Amniotic stem cell (primary cell): ENCODE data around the gene NRXN3.

Source experiments
- DNase-seq: peaks from one replicate; lab custom pipeline; 2025; lab: John Stamatoyannopoulos, UW

The NRXN3 gene

DNA sequence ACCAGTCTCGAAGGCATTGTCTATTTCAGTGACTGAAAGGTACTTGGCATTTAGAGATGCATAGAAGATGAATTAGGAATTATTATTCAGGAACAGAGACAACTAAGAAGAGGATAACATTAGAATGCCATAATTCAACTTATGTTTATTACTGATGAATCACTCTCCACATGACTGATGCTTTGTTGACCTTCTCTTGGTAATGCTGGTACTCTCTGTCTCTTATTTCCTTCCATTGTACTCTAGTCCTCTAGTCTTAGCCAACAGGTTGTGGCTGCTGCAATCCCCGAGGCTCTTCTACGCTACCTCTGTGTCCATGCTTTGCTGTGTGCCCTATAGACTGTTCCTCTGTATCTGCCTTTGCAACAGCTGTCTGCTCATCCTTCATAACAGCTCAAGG, 652.9 kb downstream of the NRXN3 start:
- no peak for DNase-seq

DNA sequence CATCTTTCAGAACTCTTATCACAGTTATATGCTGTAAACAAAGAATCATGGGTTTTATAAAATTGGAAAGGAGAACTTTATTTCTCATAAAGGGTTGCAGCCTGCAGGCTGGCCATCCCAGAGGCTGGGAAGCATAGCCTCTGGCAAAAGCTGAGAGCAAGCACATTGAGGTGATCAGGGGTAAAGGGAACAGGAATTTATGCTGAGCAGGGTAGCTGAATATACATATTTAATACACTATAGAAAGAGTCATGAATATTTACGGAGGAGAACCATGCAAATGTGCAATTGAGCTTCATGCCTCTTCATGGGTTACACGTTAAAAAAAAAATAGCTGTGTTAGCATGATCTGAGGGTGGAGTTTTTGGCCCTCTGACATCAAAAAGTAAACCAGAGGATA, 653.3 kb downstream of the NRXN3 start:
- no peak for DNase-seq

- no peak for DNase-seq
These were observed 659.1 kb downstream of the NRXN3 start for GRCh38 chr14:78829274-78829673.

- DNase-seq = no peak
These were observed 664.7 kb downstream of the NRXN3 start for GRCh38 chr14:78834766-78835451.

DNA sequence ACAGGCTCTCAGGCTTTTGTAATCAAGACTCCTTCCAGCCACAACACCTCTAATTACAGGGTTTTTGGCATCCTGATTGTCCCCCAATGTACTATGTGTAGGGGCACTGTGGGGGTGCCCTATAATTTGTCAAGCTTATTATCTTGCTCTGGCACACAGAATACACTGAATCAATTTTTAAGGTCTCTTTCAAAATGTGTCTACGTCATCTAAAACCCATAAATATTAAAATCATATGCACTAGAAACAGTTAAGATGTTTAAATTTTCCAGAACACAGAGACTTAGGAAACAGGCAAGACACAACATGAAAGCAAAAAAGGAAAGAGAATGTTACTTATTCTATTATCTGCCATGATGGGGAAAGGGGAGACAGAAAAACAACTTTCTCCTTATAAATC, 665.7 kb downstream of the NRXN3 start:
- no peak for DNase-seq

DNA sequence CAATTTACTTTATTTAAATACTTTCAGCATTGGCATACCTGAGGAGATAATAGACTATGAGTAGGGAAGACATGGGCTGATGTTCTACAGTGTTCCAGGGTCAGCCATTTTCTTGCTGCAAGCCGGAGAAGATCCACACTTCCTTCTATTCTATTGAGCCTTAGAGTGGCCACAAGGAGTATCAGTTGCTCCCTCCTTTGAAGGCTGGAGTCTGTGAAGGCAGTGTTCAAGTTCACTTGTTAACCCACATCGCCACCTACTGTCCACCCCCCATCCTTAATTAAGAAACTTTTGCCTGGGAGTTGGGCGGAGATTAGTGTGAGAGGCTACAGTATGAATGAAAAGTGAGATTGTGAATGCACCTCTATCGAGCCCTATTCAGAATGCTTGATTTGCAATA, 666.6 kb downstream of the NRXN3 start:
- peak; percentile 2 for DNase-seq

DNA sequence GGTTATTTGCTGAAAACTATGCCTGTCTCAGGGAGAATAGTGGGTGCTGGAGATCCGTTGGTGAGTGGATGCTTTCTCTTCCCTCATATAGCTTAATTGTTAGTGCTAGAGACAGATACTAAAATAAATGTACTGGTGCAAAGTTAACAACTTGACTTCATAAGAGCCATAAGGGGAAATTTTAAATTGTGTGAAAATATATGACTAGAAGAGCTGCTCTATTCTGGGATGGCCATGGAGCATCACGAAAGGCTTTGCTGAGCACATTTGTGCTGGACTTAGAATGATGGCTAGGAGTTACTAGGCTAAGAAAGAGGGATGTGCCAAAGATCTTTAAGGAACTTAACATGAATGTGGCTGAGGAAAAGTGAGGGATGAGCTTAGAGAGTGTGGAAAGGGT, 668.8 kb downstream of the NRXN3 start:
- DNase-seq = no peak

DNA sequence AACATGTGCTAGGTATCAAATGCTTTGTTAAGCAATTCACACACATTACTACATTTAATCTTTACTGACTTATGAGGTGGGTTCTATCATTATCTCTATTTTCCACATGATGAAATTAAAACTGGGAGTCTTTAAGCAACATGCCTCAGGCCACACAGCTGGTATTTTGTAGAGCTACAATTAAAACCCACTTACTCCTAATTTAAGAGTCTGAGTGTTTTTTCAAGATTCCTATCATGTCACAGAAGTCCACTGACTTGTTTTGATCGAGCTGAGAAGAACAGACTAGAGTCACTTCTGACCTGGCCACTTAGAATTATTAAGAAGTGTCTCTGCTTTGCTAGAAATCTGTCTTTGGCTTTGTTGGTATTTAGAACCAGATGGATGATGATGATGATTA, 670.7 kb downstream of the NRXN3 start:
- DNase-seq = no peak

DNA sequence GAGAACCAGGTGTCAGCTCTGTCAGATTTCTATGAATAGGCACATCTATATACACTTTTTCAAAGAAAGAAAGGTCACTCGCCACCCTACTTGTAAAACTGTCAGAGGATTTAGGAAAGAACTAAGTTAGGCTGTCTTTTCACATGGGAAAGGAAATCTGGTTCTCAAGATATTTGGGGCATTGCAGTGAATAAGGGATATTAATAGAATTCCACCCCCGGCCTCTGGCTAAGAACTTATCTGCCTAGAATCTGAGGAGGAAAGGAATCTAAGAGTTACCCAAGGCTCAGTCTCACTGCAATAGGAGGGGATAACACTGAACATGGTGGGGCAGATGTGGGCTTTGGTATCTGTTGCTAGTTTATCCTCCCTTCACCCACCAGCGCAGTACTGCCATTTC, 677.6 kb downstream of the NRXN3 start:
- no peak for DNase-seq

GRCh38 chr14:78848234-78848820, 678.2 kb downstream of the NRXN3 start:
- DNase-seq = peak; percentile 2

- DNase-seq = no peak
These were observed 679.8 kb downstream of the NRXN3 start for GRCh38 chr14:78849952-78850351.

- DNase-seq = no peak
These were observed 681.0 kb downstream of the NRXN3 start for GRCh38 chr14:78851189-78851588.

DNA sequence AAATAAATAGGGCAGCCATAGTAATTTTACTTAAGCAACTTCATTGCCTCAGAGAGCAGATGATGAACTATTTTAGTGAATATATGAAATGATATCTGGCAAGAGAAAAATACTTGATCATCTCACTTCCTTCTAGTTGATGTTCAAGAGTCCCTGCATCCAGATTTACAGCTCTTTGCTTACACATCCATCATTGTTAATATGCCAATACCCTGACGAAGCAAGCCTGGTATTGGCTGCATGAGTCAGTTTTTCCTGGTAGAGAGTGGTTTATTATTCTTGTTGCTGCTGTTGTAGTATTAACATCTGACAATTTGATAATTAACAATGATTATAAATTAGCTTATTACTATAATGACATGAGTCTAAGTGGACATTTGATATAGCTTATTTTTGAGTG, 681.9 kb downstream of the NRXN3 start:
- no peak for DNase-seq

DNA sequence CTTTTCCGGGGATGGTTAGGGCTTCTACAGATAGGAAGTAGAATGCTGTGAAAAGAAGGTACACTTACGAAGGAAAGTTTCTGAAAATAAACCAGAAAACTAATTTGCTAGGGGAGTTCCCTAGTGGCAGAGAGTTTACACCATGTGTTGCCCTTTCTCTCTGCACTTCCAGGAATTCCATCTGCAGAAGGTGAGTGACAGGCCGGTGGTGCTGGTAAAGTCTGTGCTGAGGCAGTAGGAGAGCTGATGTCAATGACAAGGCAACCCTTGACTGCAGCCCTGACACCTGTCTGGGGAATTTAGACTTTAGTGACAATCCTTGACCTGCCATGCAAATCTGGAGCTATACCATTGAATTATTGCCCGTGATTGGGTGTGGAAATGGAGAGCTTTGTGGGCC, 687.8 kb downstream of the NRXN3 start:
- no peak for DNase-seq

- no peak for DNase-seq
These were observed 693.0 kb downstream of the NRXN3 start for GRCh38 chr14:78863143-78863542.

- no peak for DNase-seq
These were observed 702.7 kb downstream of the NRXN3 start for GRCh38 chr14:78872837-78873236.

DNA sequence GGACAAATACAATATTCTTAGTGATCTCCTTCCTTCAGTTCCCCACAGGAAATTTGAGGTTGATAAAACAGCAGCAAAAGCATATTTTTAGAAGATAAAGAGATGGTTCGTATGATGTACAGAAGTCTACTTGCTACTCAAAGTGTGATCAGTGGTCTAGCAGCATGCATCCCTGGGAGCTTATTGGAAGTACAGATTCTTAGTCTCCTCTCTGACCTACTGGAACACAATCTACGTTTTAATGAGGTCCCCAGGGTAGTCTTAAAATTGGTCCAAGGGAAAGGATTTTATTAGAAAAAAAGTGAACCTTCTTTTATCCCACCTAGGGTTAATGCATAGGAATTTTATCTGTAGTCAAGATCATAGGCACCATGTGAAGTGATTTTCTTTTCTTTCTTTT, 703.4 kb downstream of the NRXN3 start:
- DNase-seq = no peak

DNA sequence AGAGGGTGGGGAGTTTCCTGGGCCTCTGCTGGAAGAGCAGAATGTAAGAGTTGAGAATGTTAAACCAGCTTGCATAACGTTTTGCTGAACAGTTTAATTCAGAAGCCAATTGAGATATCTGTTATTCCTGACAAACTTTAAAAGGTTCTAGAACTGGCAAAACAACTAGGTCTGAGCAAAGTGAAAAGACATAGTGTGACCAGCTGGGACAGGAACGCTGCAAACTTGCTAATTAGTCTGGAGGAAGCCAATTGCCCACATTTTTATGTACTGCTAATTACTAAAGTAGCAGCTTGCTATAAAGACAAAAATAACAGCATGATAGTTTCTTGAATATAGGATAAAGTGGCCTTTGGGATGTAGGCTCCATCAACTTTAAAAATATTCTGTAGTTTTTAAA, 704.9 kb downstream of the NRXN3 start:
- no peak for DNase-seq

DNA sequence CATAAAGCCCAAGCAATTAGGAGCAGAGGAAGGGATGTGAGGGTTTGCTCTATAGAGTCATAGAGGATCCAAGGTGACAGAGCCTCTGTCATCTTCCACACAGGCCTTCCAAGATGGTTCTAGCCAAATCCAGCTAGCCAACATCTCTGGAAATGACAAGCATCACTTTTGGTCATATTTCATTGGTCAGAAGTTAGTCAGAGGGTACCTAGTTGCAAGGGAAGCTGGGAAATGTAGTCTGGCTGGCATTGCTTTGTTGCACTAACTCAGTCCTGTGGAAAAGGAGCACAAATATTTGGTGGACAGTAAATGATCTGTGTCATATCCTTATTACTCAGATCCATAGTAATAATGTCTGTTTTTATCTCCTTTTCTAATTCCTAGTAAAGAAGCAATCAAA, 715.7 kb downstream of the NRXN3 start:
- no peak for DNase-seq

- no peak for DNase-seq
These were observed 727.3 kb downstream of the NRXN3 start for GRCh38 chr14:78897443-78897842.

DNA sequence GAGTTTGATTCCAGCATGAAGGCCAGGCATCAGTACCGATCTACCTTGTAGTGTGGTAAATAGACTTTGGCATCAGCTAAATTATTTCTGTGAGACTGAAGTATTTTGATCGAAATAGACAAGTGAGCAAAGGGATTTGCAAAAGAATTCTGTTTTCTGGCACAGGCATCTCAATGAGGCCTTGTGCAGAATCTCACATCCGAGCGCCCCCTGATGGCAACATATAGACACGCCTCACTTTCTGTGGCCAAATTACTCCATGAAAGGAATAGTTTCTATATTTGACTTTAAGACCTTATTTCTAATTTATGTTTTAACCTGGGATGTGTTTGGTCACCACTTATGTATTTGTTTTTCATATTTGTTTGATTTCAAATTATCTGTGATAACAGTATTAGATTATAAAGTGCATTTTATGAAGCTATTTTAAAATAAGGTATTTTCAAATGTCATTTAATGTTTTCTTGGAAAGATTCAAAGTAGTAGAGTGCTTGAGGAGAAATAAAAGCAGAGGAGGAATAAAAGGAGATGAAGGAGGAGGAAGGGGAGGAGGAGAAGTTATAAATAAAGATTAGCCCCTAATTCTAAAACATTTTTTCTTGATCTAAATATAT, 731.9 kb downstream of the NRXN3 start:
- peak; percentile 26 for DNase-seq

- DNase-seq = no peak
These were observed 733.9 kb downstream of the NRXN3 start for GRCh38 chr14:78904094-78904493.

- DNase-seq = no peak
These were observed 747.3 kb downstream of the NRXN3 start for GRCh38 chr14:78917462-78917861.

GRCh38 chr14:78921856-78922255, 751.7 kb downstream of the NRXN3 start:
- DNase-seq = peak; percentile 9
